MM.1S (cell line): ENCODE data around the gene KCNQ1.

ENCODE experiments used
- DNase-seq: peaks from one replicate; pipeline ENCODE4 v3.0.0-alpha.2; 2015
- H2AFZ ChIP-seq: fragments of 300-600 bp; sonication (generic); 2 replicates; pipeline ENCODE4 v1.6.0; 2016; ENCODE audit warnings: antibody characterized with exemption, low read length
- H3F3A ChIP-seq: fragments of 300-600 bp; sonication (generic); 2 replicates; pipeline ENCODE4 v1.6.1; 2016; ENCODE audit warnings: mild to moderate bottlenecking, antibody characterized with exemption, low read length, moderate library complexity, mixed read lengths; ENCODE audit not compliant: insufficient read depth
- H3K27ac ChIP-seq: fragments of 300-600 bp; sonication (generic); 2 replicates; pipeline ENCODE4 v1.5.1; 2016; ENCODE audit warnings: mild to moderate bottlenecking, low read length
- H3K27me3 ChIP-seq: fragments of 300-600 bp; sonication (generic); replicated peaks from 2 replicates; pipeline ENCODE4 v1.6.0; 2016; ENCODE audit warnings: low read length; ENCODE audit not compliant: insufficient read depth
- H3K36me3 ChIP-seq: fragments of 300-600 bp; sonication (generic); replicated peaks from 2 replicates; pipeline ENCODE4 v1.6.1; 2016; ENCODE audit warnings: mild to moderate bottlenecking, low read length, mixed read lengths; ENCODE audit not compliant: insufficient read depth
- H3K4me1 ChIP-seq: fragments of 300-600 bp; sonication (generic); 2 replicates; pipeline ENCODE4 v1.6.1; 2016; ENCODE audit warnings: low read length, mixed read lengths
- H3K4me2 ChIP-seq: fragments of 300-600 bp; sonication (generic); 2 replicates; pipeline ENCODE4 v1.6.0; 2016; ENCODE audit warnings: low read depth, low read length
- H3K4me3 ChIP-seq: fragments of 300-600 bp; sonication (generic); 2 replicates; pipeline ENCODE4 v1.5.1; 2016; ENCODE audit warnings: low read length, mixed read lengths
- H3K79me2 ChIP-seq: fragments of 300-600 bp; sonication (generic); 2 replicates; pipeline ENCODE4 v1.6.1; 2016; ENCODE audit warnings: mixed run types, low read length, mixed read lengths
- H3K9ac ChIP-seq: fragments of 300-600 bp; sonication (generic); 2 replicates; pipeline ENCODE4 v1.6.1; 2016; ENCODE audit warnings: low read length, mixed read lengths
- H3K9me2 ChIP-seq: fragments of 300-600 bp; sonication (generic); replicated peaks from 2 replicates; pipeline ENCODE4 v1.6.1; 2016; ENCODE audit warnings: mild to moderate bottlenecking, low read length, mixed read lengths; ENCODE audit not compliant: insufficient read depth
- H3K9me3 ChIP-seq: fragments of 300-600 bp; sonication (generic); replicated peaks from 2 replicates; pipeline ENCODE4 v1.6.1; 2016; ENCODE audit warnings: mild to moderate bottlenecking, low read length, mixed read lengths; ENCODE audit not compliant: insufficient read depth
- H4K20me1 ChIP-seq: fragments of 300-600 bp; sonication (generic); 2 replicates; pipeline ENCODE4 v1.6.1; 2016; ENCODE audit warnings: mild to moderate bottlenecking, low read length, moderate library complexity, mixed read lengths; ENCODE audit not compliant: insufficient read depth
- EZH2 ChIP-seq: fragments of 300-600 bp; sonication (generic); optimal IDR thresholded peaks from 2 replicates; pipeline ENCODE3; 2017; ENCODE audit warnings: low read depth, mild to moderate bottlenecking, antibody characterized with exemption, low read length, mixed read lengths
- EZH2phosphoT487 ChIP-seq: fragments of 300-600 bp; sonication (generic); IDR thresholded peaks from 2 replicates; pipeline ENCODE4 v1.6.1; 2018; ENCODE audit warnings: antibody characterized with exemption, low read length
- TF ChIP-seq, protein P1 (sequence below): fragments of 300-600 bp; sonication (generic); IDR thresholded peaks from 2 replicates; pipeline ENCODE4 v1.5.1; 2016; ENCODE audit warnings: antibody characterized with exemption, low read length, mixed read lengths

The KCNQ1 gene

DNA sequence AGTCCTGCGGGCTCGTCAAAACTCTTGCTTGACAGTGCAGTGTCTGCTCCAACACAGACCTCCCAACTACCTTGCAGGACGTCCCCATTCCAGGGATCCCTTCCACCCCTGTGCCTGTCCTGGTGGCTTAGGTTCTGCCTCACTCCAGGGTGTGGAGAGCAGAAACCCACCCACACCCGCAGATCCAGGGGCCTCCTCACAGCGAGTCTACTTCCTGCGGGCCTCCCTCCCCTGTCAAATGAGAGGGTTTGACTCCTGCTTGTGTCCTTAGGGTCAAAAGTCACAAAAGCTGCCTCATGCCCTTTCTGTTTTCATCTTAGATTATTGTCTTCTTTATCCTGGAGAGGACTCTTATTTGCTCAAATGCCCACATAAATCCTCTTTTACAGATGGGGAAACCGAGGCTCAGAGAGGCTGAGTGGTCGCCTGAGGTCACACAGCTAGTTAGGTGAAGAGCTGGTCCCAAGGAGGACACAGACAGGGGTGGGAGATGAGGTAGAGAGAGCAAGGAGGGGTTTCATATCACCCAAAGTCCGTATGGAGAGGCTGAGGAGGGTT, 336.1 kb downstream of the KCNQ1 start:
- no peaks in the 10 kb centered on the region; the same call in 1 of the 2 replicates for H3K36me3 ChIP-seq
- H3K4me3 ChIP-seq, result no peak overlapping the region
- no peak overlapping the region for H3K27ac ChIP-seq
- H3F3A ChIP-seq, result peaks cover 27% of the 10 kb centered on the region
- H3K4me1 ChIP-seq, result peaks cover 52% of the 10 kb centered on the region
- no peak overlapping the region for H3K4me2 ChIP-seq
- H4K20me1 ChIP-seq, result no peaks in the 10 kb centered on the region
- no peaks in the 10 kb centered on the region for H3K9me2 ChIP-seq
- H3K27me3 ChIP-seq, result no peaks in the 10 kb centered on the region
- no peaks in the 10 kb centered on the region for H3K9me3 ChIP-seq
- no peak overlapping the region for H2AFZ ChIP-seq
- no peaks in the 10 kb centered on the region for H3K79me2 ChIP-seq
- TF ChIP-seq EZH2phosphoT487, result no peak
- TF ChIP-seq, protein P1, sequence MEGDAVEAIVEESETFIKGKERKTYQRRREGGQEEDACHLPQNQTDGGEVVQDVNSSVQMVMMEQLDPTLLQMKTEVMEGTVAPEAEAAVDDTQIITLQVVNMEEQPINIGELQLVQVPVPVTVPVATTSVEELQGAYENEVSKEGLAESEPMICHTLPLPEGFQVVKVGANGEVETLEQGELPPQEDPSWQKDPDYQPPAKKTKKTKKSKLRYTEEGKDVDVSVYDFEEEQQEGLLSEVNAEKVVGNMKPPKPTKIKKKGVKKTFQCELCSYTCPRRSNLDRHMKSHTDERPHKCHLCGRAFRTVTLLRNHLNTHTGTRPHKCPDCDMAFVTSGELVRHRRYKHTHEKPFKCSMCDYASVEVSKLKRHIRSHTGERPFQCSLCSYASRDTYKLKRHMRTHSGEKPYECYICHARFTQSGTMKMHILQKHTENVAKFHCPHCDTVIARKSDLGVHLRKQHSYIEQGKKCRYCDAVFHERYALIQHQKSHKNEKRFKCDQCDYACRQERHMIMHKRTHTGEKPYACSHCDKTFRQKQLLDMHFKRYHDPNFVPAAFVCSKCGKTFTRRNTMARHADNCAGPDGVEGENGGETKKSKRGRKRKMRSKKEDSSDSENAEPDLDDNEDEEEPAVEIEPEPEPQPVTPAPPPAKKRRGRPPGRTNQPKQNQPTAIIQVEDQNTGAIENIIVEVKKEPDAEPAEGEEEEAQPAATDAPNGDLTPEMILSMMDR, result no peak
- TF ChIP-seq EZH2, result no peak
- no peak overlapping the region for H3K9ac ChIP-seq
- no peak for DNase-seq

DNA sequence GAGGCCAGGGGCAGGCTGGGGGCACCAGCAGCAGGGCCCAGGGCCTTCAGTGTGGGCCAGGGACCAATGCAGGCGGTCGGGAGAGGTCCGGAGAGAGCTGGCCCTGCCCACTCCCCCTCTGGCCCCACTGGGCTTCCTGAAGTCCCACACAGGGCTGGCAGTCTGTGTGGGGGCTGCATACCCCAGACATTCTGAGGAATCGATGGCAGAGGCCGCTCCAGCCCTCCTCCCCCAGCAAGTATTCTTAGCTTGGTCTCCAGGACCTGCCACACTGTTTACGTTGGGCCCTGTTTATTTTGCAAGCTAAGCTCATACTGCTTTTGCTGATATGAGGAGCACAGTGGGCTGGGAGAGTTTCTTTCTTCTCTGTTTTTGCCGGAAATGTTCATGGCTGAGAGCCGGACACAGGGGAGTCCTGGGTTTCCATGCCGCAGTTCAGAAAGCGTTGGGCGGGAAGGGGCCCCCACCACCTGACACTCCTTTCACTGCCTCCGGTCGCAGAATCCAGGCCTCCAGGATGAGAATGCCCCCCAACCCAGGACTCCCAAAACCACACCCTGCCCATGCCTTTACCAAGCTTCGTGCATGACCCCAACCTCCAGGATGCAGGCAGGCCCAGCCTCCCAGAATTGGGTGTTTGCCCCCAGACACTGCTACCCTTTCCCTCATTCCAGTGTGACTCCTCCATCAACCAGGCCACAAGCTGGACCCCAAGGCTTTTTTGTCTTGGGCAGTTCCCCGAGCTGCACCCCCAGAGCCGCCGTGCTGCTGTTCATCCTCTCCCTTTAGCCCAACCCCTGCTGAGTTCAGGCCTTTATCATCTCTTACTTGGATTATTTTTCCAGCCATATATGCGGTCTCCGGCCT, 336.8 kb downstream of the KCNQ1 start:
- Histone ChIP-seq H3F3A (peaks cover 27% of the 10 kb centered on the region), H3K79me2 (no peaks in the 10 kb centered on the region), H3K9me2 (no peaks in the 10 kb centered on the region), H3K27ac (no peak overlapping the region), H3K36me3 (no peaks in the 10 kb centered on the region; the same call in 1 of the 2 replicates), H3K4me2 (no peak overlapping the region), H3K4me1 (peaks cover 45% of the 10 kb centered on the region), H2AFZ (no peak overlapping the region), H3K27me3 (no peaks in the 10 kb centered on the region), H4K20me1 (no peaks in the 10 kb centered on the region), H3K4me3 (no peak overlapping the region), H3K9ac (no peak overlapping the region), H3K9me3 (no peaks in the 10 kb centered on the region)
- TF ChIP-seq, protein P1, result no peak
- TF ChIP-seq EZH2, result no peak
- TF ChIP-seq EZH2phosphoT487, result no peak
- DNase-seq, result no peak

DNA sequence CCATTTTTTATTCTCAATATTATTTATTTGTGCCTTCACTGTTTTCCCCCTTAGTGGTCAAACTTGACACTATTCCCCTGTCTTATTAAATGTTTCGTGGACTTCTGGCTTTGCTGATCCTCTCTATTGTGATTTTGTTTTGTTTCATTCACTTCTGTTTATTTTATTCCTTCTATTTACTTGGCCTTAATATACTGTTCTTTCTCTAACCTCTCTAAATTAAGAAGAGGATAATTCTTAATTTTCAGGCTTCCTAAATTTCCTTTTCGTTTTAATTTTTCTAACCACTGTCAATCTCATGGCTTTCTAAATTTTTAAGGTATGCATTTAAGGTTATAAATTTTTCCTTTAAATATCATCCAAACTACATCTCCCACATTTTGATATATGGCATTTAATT, 338.0 kb downstream of the KCNQ1 start:
- Histone ChIP-seq H3K27me3 (no peaks in the 10 kb centered on the region), H3K9ac (no peak overlapping the region), H2AFZ (no peak overlapping the region), H3K9me2 (no peaks in the 10 kb centered on the region), H3K4me1 (peaks cover 33% of the 10 kb centered on the region), H3F3A (peaks cover 23% of the 10 kb centered on the region), H3K36me3 (no peaks in the 10 kb centered on the region; the same call in 1 of the 2 replicates), H3K4me2 (no peak overlapping the region), H3K4me3 (no peak overlapping the region), H4K20me1 (no peaks in the 10 kb centered on the region), H3K9me3 (no peaks in the 10 kb centered on the region), H3K79me2 (no peaks in the 10 kb centered on the region), H3K27ac (no peak overlapping the region)
- no peak for TF ChIP-seq EZH2
- TF ChIP-seq EZH2phosphoT487, result no peak
- TF ChIP-seq, protein P1, result no peak
- no peak for DNase-seq
